GM18519 (cell line): ENCODE data around the gene ACOT11.

Source experiments
- ATAC-seq: cut with Tn5 transposase; IDR thresholded peaks from one replicate; pipeline ENCODE4 v1.9.1; 2021; ENCODE audit warnings: mild to moderate bottlenecking, moderate library complexity; ENCODE audit not compliant: unreplicated experiment, low FRiP score

The ACOT11 gene

GRCh38 chr1:54559771-54560231 is 11.8 kb downstream of the ACOT11 start:
- no peak for ATAC-seq

GRCh38 chr1:54564312-54565112 is 16.5 kb downstream of the ACOT11 start:
- no peak for ATAC-seq

GRCh38 chr1:54565113-54565501 is 17.1 kb downstream of the ACOT11 start:
- no peak for ATAC-seq

GRCh38 chr1:54566438-54567141 is 18.6 kb downstream of the ACOT11 start:
- ATAC-seq = no peak

- ATAC-seq = no peak
Measured at GRCh38 chr1:54567961-54568360, 19.9 kb downstream of the ACOT11 start.

- no peak for ATAC-seq
Measured at GRCh38 chr1:54569339-54569738, 21.3 kb downstream of the ACOT11 start.

- no peak for ATAC-seq
Measured at GRCh38 chr1:54570161-54570560, 22.1 kb downstream of the ACOT11 start.

GRCh38 chr1:54571326-54571725 is 23.3 kb downstream of the ACOT11 start:
- no peak for ATAC-seq

- ATAC-seq = no peak
Measured at GRCh38 chr1:54571803-54572541, 23.9 kb downstream of the ACOT11 start.

GRCh38 chr1:54572542-54572850 is 24.5 kb downstream of the ACOT11 start:
- no peak for ATAC-seq

- no peak for ATAC-seq
Measured at GRCh38 chr1:54574158-54574778, 26.2 kb downstream of the ACOT11 start.

- ATAC-seq = no peak
Measured at GRCh38 chr1:54575161-54575560, 27.1 kb downstream of the ACOT11 start.

- ATAC-seq = no peak
Measured at GRCh38 chr1:54575605-54576290, 27.7 kb downstream of the ACOT11 start.

- ATAC-seq = no peak
Measured at GRCh38 chr1:54577612-54578011, 29.6 kb downstream of the ACOT11 start.

- ATAC-seq = no peak
Measured at GRCh38 chr1:54579337-54579781, 31.3 kb downstream of the ACOT11 start.

- ATAC-seq = no peak
Measured at GRCh38 chr1:54580856-54581550, 33.0 kb downstream of the ACOT11 start.

GRCh38 chr1:54581621-54582035 is 33.6 kb downstream of the ACOT11 start:
- no peak for ATAC-seq

GRCh38 chr1:54582566-54583306 is 34.7 kb downstream of the ACOT11 start:
- no peak for ATAC-seq

- no peak for ATAC-seq
Measured at GRCh38 chr1:54583307-54583686, 35.3 kb downstream of the ACOT11 start.
